Endothelial cell of umbilical vein (primary cell): ENCODE measurements around the gene DGKB.

ENCODE experiments used
- EZH2 ChIP-seq: IDR thresholded peaks from 2 replicates; pipeline ENCODE4 v1.6.1; 2012; ENCODE audit warnings: borderline replicate concordance, low read depth, mild to moderate bottlenecking, moderate library complexity, low read length, inconsistent platforms; ENCODE audit not compliant: severe bottlenecking
- FOS ChIP-seq: IDR thresholded peaks from 2 replicates; pipeline ENCODE4 v1.6.1; 2011; ENCODE audit warnings: mild to moderate bottlenecking, low read length, moderate library complexity, borderline replicate concordance; ENCODE audit not compliant: insufficient read depth
- GATA2 ChIP-seq: IDR thresholded peaks from 2 replicates; pipeline ENCODE4 v1.7.0; 2011; ENCODE audit warnings: low read depth, mild to moderate bottlenecking, moderate library complexity, mixed read lengths, low read length; ENCODE audit not compliant: insufficient read length, insufficient read depth
- JUN ChIP-seq: IDR thresholded peaks from 2 replicates; pipeline ENCODE4 v1.6.1; 2011; ENCODE audit warnings: borderline replicate concordance, low read depth; ENCODE audit not compliant: insufficient read length, insufficient read depth
- MYC ChIP-seq: IDR thresholded peaks from one replicate; pipeline ENCODE4 v1.6.1; 2011; ENCODE audit warnings: mild to moderate bottlenecking, low read depth, low read length
- POLR2A ChIP-seq: IDR thresholded peaks from 2 replicates; pipeline ENCODE4 v1.6.1; 2012; ENCODE audit warnings: low read depth, mild to moderate bottlenecking, control low read depth, low read length
- POLR2AphosphoS5 ChIP-seq: IDR thresholded peaks from 2 replicates; pipeline ENCODE4 v1.6.1; 2012; ENCODE audit warnings: low read depth, mild to moderate bottlenecking, control low read depth, low read length, moderate library complexity; ENCODE audit not compliant: insufficient read depth
- TF ChIP-seq, protein P1 (sequence below), 2 donors: IDR thresholded peaks; 1 replicate in 1 of 2; 2 replicates in 1 of 2; pipeline ENCODE4 v1.5.1; 2011; ENCODE audit warnings: low read length in 2 of 2, mild to moderate bottlenecking in 2 of 2, moderate library complexity in 2 of 2, control low read depth in 1 of 2, inconsistent platforms in 1 of 2, low read depth in 1 of 2; ENCODE audit not compliant: insufficient read depth in 1 of 2; ENCODE audit errors: extremely low read depth in 1 of 2
- TF ChIP-seq, protein P2 (sequence below): IDR thresholded peaks from 2 replicates; pipeline ENCODE4 v1.6.1; 2011; ENCODE audit not compliant: insufficient read depth, insufficient read length

DNA sequence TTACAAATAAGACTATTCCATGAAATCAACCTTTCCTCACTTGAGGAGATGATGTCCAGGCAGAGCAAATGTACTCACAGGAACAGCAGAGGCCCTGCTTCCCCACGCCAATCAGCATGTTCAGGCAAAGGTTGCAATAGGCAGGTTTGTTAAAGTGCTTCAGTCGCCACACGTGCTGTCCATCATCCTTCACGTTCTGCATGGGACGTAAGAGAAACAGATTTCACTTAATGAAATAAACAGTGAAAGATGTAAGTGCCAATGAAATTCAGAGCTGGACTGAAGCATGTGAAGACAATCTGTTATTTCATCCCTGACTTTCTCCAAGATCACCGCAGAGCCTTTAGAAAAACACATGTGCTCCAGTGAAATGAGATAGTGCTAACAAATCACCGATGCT lies 217.4 kb downstream of the DGKB start:
- TF ChIP-seq, protein P1, sequence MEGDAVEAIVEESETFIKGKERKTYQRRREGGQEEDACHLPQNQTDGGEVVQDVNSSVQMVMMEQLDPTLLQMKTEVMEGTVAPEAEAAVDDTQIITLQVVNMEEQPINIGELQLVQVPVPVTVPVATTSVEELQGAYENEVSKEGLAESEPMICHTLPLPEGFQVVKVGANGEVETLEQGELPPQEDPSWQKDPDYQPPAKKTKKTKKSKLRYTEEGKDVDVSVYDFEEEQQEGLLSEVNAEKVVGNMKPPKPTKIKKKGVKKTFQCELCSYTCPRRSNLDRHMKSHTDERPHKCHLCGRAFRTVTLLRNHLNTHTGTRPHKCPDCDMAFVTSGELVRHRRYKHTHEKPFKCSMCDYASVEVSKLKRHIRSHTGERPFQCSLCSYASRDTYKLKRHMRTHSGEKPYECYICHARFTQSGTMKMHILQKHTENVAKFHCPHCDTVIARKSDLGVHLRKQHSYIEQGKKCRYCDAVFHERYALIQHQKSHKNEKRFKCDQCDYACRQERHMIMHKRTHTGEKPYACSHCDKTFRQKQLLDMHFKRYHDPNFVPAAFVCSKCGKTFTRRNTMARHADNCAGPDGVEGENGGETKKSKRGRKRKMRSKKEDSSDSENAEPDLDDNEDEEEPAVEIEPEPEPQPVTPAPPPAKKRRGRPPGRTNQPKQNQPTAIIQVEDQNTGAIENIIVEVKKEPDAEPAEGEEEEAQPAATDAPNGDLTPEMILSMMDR (IDR thresholded peaks at IDR 0.05; ENCODE audit: extremely low read depth in 1 of 2, insufficient read depth in 1 of 2, low read depth in 1 of 2, low read length in 2 of 2) = no peak
- TF ChIP-seq POLR2A = no peak
- TF ChIP-seq POLR2AphosphoS5 = no peak
- TF ChIP-seq EZH2 = no peak
- TF ChIP-seq MYC = no peak
- TF ChIP-seq GATA2 = no peak
- TF ChIP-seq, protein P2, sequence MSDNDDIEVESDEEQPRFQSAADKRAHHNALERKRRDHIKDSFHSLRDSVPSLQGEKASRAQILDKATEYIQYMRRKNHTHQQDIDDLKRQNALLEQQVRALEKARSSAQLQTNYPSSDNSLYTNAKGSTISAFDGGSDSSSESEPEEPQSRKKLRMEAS = no peak
- no peak for TF ChIP-seq FOS
- TF ChIP-seq JUN = no peak
